ENCODE data around the gene RBM8A.

RBM8A gene

DNA sequence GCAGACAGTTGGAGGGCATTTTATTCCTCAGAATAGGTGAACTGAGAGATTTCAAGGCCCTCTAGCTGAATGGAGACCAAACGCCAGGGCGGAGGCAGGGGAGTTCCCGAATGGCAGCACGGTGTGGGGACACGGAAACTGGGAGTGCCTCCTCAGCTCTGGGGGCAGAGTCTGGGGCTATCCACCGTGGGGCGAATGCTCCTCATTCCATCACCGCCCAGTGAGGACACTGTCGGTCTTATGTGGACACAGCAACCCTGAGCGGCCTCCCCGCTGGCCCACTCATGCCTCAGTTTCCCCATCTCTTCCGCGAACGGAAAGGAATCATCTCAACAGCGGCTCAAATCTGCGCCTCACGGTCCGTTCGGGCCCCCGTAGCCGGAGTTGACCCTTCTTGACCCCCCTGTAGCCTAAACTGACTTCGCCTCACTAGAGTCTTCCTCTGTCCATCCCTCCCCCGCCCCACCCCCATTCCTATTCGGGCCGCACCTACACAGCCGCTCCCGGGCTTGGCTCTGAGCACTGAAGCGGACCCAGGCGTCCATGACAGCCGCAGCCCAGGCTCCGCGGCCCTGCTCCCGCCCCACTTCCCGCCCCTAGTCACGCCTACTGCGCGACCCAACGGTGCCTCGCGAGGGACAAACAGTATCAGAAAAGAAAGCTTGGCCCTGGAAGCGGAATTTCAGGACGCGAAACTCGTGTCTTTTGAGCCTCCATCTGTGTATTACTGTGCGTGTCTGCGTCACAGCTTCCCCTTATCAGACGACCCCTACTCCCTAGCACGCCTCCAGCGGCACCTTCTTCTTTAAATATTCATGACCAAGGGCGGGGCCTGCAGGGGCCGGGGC is 8.9 kb downstream of the RBM8A start, which contains the start of gene PEX11B (continued):
- TF ChIP-seq ZNF155 (tag by site-specific recombination; IDR thresholded peaks at IDR 0.05): no peak
- 0 out of 2 replicates have a peak, but pooled peaks have one; percentile 31 for TF ChIP-seq GLI4 (tag by site-specific recombination; IDR thresholded peaks at IDR 0.05)
- TF ChIP-seq, protein P1, sequence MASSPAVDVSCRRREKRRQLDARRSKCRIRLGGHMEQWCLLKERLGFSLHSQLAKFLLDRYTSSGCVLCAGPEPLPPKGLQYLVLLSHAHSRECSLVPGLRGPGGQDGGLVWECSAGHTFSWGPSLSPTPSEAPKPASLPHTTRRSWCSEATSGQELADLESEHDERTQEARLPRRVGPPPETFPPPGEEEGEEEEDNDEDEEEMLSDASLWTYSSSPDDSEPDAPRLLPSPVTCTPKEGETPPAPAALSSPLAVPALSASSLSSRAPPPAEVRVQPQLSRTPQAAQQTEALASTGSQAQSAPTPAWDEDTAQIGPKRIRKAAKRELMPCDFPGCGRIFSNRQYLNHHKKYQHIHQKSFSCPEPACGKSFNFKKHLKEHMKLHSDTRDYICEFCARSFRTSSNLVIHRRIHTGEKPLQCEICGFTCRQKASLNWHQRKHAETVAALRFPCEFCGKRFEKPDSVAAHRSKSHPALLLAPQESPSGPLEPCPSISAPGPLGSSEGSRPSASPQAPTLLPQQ (tag by site-specific recombination; IDR thresholded peaks at IDR 0.05): peak; percentile 71
- no peak for TF ChIP-seq ZNF112 (tag by site-specific recombination; IDR thresholded peaks at IDR 0.05)
- TF ChIP-seq, protein P2, sequence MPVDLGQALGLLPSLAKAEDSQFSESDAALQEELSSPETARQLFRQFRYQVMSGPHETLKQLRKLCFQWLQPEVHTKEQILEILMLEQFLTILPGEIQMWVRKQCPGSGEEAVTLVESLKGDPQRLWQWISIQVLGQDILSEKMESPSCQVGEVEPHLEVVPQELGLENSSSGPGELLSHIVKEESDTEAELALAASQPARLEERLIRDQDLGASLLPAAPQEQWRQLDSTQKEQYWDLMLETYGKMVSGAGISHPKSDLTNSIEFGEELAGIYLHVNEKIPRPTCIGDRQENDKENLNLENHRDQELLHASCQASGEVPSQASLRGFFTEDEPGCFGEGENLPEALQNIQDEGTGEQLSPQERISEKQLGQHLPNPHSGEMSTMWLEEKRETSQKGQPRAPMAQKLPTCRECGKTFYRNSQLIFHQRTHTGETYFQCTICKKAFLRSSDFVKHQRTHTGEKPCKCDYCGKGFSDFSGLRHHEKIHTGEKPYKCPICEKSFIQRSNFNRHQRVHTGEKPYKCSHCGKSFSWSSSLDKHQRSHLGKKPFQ (tag by site-specific recombination; IDR thresholded peaks at IDR 0.05): no peak
- 0 out of 2 replicates have a peak, but pooled peaks have one; percentile 62 for TF ChIP-seq BCL11A (tag by site-specific recombination; IDR thresholded peaks at IDR 0.05; ENCODE audit: low read depth)
- peak; percentile 98 for TF ChIP-seq SP3 (tag by site-specific recombination; IDR thresholded peaks at IDR 0.05)
- no peak for TF ChIP-seq ZBTB8A (tag by site-specific recombination; IDR thresholded peaks at IDR 0.05)
- TF ChIP-seq, protein P3, sequence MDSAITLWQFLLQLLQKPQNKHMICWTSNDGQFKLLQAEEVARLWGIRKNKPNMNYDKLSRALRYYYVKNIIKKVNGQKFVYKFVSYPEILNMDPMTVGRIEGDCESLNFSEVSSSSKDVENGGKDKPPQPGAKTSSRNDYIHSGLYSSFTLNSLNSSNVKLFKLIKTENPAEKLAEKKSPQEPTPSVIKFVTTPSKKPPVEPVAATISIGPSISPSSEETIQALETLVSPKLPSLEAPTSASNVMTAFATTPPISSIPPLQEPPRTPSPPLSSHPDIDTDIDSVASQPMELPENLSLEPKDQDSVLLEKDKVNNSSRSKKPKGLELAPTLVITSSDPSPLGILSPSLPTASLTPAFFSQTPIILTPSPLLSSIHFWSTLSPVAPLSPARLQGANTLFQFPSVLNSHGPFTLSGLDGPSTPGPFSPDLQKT (IDR thresholded peaks at IDR 0.05; ENCODE audit: borderline replicate concordance, low read depth, low read length): no peak
- TF ChIP-seq, protein P4, sequence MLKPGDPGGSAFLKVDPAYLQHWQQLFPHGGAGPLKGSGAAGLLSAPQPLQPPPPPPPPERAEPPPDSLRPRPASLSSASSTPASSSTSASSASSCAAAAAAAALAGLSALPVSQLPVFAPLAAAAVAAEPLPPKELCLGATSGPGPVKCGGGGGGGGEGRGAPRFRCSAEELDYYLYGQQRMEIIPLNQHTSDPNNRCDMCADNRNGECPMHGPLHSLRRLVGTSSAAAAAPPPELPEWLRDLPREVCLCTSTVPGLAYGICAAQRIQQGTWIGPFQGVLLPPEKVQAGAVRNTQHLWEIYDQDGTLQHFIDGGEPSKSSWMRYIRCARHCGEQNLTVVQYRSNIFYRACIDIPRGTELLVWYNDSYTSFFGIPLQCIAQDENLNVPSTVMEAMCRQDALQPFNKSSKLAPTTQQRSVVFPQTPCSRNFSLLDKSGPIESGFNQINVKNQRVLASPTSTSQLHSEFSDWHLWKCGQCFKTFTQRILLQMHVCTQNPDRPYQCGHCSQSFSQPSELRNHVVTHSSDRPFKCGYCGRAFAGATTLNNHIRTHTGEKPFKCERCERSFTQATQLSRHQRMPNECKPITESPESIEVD (tag by site-specific recombination; IDR thresholded peaks at IDR 0.05): no peak
- TF ChIP-seq ZNF404 (tag by site-specific recombination; IDR thresholded peaks at IDR 0.05): no peak
- TF ChIP-seq, protein P5, sequence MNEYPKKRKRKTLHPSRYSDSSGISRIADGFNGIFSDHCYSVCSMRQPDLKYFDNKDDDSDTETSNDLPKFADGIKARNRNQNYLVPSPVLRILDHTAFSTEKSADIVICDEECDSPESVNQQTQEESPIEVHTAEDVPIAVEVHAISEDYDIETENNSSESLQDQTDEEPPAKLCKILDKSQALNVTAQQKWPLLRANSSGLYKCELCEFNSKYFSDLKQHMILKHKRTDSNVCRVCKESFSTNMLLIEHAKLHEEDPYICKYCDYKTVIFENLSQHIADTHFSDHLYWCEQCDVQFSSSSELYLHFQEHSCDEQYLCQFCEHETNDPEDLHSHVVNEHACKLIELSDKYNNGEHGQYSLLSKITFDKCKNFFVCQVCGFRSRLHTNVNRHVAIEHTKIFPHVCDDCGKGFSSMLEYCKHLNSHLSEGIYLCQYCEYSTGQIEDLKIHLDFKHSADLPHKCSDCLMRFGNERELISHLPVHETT (tag by site-specific recombination; IDR thresholded peaks at IDR 0.05): 0 out of 2 replicates have a peak, but pooled peaks have one; percentile 65
- peak; percentile 66; the same call in 1 of the 2 replicates for TF ChIP-seq ZBTB21 (tag by site-specific recombination; IDR thresholded peaks at IDR 0.05)
- TF ChIP-seq ZNF624 (tag by site-specific recombination; IDR thresholded peaks at IDR 0.05): no peak
- TF ChIP-seq, protein P6, sequence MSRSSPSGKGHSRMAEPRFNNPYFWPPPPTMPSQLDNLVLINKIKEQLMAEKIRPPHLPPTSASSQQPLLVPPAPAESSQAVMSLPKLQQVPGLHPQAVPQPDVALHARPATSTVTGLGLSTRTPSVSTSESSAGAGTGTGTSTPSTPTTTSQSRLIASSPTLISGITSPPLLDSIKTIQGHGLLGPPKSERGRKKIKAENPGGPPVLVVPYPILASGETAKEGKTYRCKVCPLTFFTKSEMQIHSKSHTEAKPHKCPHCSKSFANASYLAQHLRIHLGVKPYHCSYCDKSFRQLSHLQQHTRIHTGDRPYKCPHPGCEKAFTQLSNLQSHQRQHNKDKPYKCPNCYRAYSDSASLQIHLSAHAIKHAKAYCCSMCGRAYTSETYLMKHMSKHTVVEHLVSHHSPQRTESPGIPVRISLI (tag by site-specific recombination; IDR thresholded peaks at IDR 0.05): no peak
- no peak for TF ChIP-seq ZNF214 (tag by site-specific recombination; IDR thresholded peaks at IDR 0.05; ENCODE audit: borderline replicate concordance)
- TF ChIP-seq ZNF302 (tag by site-specific recombination; IDR thresholded peaks at IDR 0.05; ENCODE audit: low read depth): no peak
- no peak for TF ChIP-seq ZNF776 (tag by site-specific recombination; IDR thresholded peaks at IDR 0.05; ENCODE audit: borderline replicate concordance)
- TF ChIP-seq GLI2 (tag by site-specific recombination; IDR thresholded peaks at IDR 0.05; ENCODE audit: borderline replicate concordance, low read depth): no peak
- no peak for TF ChIP-seq ZNF658 (tag by site-specific recombination; IDR thresholded peaks at IDR 0.05)
- no peak for TF ChIP-seq ZIC2 (tag by site-specific recombination; IDR thresholded peaks at IDR 0.05)
- TF ChIP-seq, protein P7, sequence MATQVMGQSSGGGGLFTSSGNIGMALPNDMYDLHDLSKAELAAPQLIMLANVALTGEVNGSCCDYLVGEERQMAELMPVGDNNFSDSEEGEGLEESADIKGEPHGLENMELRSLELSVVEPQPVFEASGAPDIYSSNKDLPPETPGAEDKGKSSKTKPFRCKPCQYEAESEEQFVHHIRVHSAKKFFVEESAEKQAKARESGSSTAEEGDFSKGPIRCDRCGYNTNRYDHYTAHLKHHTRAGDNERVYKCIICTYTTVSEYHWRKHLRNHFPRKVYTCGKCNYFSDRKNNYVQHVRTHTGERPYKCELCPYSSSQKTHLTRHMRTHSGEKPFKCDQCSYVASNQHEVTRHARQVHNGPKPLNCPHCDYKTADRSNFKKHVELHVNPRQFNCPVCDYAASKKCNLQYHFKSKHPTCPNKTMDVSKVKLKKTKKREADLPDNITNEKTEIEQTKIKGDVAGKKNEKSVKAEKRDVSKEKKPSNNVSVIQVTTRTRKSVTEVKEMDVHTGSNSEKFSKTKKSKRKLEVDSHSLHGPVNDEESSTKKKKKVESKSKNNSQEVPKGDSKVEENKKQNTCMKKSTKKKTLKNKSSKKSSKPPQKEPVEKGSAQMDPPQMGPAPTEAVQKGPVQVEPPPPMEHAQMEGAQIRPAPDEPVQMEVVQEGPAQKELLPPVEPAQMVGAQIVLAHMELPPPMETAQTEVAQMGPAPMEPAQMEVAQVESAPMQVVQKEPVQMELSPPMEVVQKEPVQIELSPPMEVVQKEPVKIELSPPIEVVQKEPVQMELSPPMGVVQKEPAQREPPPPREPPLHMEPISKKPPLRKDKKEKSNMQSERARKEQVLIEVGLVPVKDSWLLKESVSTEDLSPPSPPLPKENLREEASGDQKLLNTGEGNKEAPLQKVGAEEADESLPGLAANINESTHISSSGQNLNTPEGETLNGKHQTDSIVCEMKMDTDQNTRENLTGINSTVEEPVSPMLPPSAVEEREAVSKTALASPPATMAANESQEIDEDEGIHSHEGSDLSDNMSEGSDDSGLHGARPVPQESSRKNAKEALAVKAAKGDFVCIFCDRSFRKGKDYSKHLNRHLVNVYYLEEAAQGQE (tag by site-specific recombination; IDR thresholded peaks at IDR 0.05): no peak
- TF ChIP-seq OSR2 (tag by site-specific recombination; IDR thresholded peaks at IDR 0.05): no peak
- no peak for TF ChIP-seq ZNF19 (tag by site-specific recombination; IDR thresholded peaks at IDR 0.05; ENCODE audit: low read depth)
- TF ChIP-seq, protein P8, sequence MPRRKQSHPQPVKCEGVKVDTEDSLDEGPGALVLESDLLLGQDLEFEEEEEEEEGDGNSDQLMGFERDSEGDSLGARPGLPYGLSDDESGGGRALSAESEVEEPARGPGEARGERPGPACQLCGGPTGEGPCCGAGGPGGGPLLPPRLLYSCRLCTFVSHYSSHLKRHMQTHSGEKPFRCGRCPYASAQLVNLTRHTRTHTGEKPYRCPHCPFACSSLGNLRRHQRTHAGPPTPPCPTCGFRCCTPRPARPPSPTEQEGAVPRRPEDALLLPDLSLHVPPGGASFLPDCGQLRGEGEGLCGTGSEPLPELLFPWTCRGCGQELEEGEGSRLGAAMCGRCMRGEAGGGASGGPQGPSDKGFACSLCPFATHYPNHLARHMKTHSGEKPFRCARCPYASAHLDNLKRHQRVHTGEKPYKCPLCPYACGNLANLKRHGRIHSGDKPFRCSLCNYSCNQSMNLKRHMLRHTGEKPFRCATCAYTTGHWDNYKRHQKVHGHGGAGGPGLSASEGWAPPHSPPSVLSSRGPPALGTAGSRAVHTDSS (tag by site-specific recombination; IDR thresholded peaks at IDR 0.05): no peak
